Caco-2 (cell line): ENCODE results near the gene S1PR3. TPM values are rescaled to one million over a fixed set of nuclear protein-coding genes. Genes with fewer than 3 reads are reported as not detected.

ENCODE experiments used
- BruUV-seq: library from RNA; stranded (reverse); fragments of 400-500 nt; replicated peaks from 2 replicates; lab custom pipeline; 2021; lab: Mats Ljungman, UMichigan
- CTCF ChIA-PET: fragments of 300-600 bp; sonication (Branson Sonifier 250); formaldehyde crosslinking; loops from one replicate; lab custom pipeline; 2022; ENCODE audit warnings: antibody characterized with exemption; lab: Charles Lee
- POLR2A ChIA-PET: fragments of 300-600 bp; sonication (Branson Sonifier 250); formaldehyde crosslinking; loops from one replicate; lab custom pipeline; 2022; ENCODE audit warnings: antibody characterized with exemption; lab: Charles Lee
- DNase-seq, 2 experiments: peaks; one replicate each; pipeline versions ENCODE4 v3.0.0 to v3.0.0-alpha.2; 2020 to 2022
- H3K27me3 ChIP-seq: replicated peaks from 2 replicates; pipeline ENCODE4 v1.6.0; 2011; ENCODE audit warnings: low read length; ENCODE audit not compliant: control insufficient read depth, insufficient read depth
- H3K36me3 ChIP-seq: 2 replicates; pipeline ENCODE4 v1.5.1; 2011; ENCODE audit warnings: low read length; ENCODE audit not compliant: control insufficient read depth, insufficient read depth
- H3K4me1 ChIP-seq: fragments of 250-450 bp; sonication (Bioruptor Pico); 2 replicates; pipeline ENCODE4 v1.5.1; 2020; ENCODE audit warnings: mild to moderate bottlenecking
- H3K4me3 ChIP-seq: 2 replicates; pipeline ENCODE4 v1.5.1; 2011; ENCODE audit warnings: low read depth, mild to moderate bottlenecking, control low read depth, low read length
- H3K9me3 ChIP-seq: fragments of 250-450 bp; sonication (Bioruptor Pico); 2 replicates; pipeline ENCODE4 v1.5.1; 2020; ENCODE audit warnings: mild to moderate bottlenecking, moderate library complexity
- H3K27ac Mint-ChIP-seq: one replicate; pipeline ENCODE4 v1.8.0; 2022; ENCODE audit warnings: mixed read lengths; ENCODE audit not compliant: unreplicated experiment
- H3K27me3 Mint-ChIP-seq: one replicate; pipeline ENCODE4 v1.8.0; 2022; ENCODE audit warnings: mixed read lengths; ENCODE audit not compliant: insufficient read depth, unreplicated experiment
- H3K36me3 Mint-ChIP-seq: one replicate; pipeline ENCODE4 v1.8.0; 2022; ENCODE audit warnings: mild to moderate bottlenecking, mixed read lengths; ENCODE audit not compliant: insufficient read depth, unreplicated experiment
- H3K4me1 Mint-ChIP-seq: one replicate; pipeline ENCODE4 v1.8.0; 2022; ENCODE audit warnings: low read depth, mixed read lengths; ENCODE audit not compliant: unreplicated experiment
- H3K4me3 Mint-ChIP-seq: one replicate; pipeline ENCODE4 v1.8.0; 2022; ENCODE audit warnings: mild to moderate bottlenecking, moderate library complexity, mixed read lengths; ENCODE audit not compliant: unreplicated experiment
- H3K9me3 Mint-ChIP-seq: one replicate; pipeline ENCODE4 v1.8.0; 2022; ENCODE audit warnings: mixed read lengths; ENCODE audit not compliant: unreplicated experiment
- CTCF ChIP-seq, 2 experiments: fragments of 200-600 bp in 1 of 2; IDR thresholded peaks; 1 replicate in 1 of 2; 2 replicates in 1 of 2; pipeline versions ENCODE4 v1.5.1 to v1.8.0; 2011 to 2022; ENCODE audit warnings: antibody characterized with exemption in 1 of 2, control low read depth in 1 of 2, inconsistent platforms in 1 of 2, low read depth in 1 of 2, low read length in 1 of 2, mild to moderate bottlenecking in 1 of 2, moderate library complexity in 1 of 2; ENCODE audit not compliant: insufficient read depth in 1 of 2, severe bottlenecking in 1 of 2, unreplicated experiment in 1 of 2
- intact Hi-C: fragments of 100-400 bp; cut with micrococcal nuclease; formaldehyde crosslinking; loops from one replicate; pipeline ENCODE4 v1.10.0; 2022; ENCODE audit not compliant: unreplicated experiment
- total RNA-seq: library from RNA; stranded (reverse); gene quantifications from 2 replicates; pipeline ENCODE4 v1.2.3, GENCODE V29; 2022

S1PR3 gene
- total RNA-seq, 1 experiment from 2014 or later = 1.00 TPM

DNA sequence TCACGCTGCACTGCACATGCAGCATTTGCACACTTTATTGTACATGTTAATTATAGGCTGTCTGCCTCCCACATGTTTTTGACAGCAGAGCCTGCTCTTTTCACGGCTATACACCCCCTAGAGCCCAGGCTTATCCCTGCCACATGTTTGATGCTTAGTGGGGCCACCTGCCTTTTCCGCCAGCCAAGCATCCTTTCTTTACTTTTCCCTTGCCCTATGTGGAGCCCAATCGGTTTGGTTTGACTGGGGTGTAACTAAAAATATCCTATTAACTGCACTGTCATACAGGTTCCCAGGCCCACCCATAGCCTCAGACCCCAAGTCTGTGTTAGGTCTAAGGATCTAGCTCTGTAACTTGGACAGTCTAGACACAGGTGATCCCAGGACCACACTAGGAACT, 18.9 kb upstream of the S1PR3 start:
- no peaks in the 10 kb centered on the region for H3K9me3 ChIP-seq
- H3K36me3 ChIP-seq = no peaks in the 10 kb centered on the region
- H3K4me3 ChIP-seq = no peak overlapping the region
- H3K4me1 ChIP-seq = no peaks in the 10 kb centered on the region
- H3K36me3 Mint-ChIP-seq = no peaks in the 10 kb centered on the region
- no TSS peak for BruUV-seq
- CTCF ChIA-PET = no interaction called here
- intact Hi-C loops = no loop called here
- H3K9me3 Mint-ChIP-seq = no peaks in the 10 kb centered on the region
- H3K27me3 Mint-ChIP-seq = no peaks in the 10 kb centered on the region
- POLR2A ChIA-PET = no interaction called here
- no peak for DNase-seq
- no peaks in the 10 kb centered on the region for H3K4me1 Mint-ChIP-seq
- no peak overlapping the region for H3K27ac Mint-ChIP-seq
- no peak overlapping the region for H3K4me3 Mint-ChIP-seq
- H3K27me3 ChIP-seq = no peaks in the 10 kb centered on the region; the same call in 1 of the 2 replicates
- no peak for TF ChIP-seq CTCF (IDR thresholded peaks at IDR 0.05; ENCODE audit: insufficient read depth in 1 of 2, low read depth in 1 of 2, low read length in 1 of 2, severe bottlenecking in 1 of 2, unreplicated experiment in 1 of 2)

DNA sequence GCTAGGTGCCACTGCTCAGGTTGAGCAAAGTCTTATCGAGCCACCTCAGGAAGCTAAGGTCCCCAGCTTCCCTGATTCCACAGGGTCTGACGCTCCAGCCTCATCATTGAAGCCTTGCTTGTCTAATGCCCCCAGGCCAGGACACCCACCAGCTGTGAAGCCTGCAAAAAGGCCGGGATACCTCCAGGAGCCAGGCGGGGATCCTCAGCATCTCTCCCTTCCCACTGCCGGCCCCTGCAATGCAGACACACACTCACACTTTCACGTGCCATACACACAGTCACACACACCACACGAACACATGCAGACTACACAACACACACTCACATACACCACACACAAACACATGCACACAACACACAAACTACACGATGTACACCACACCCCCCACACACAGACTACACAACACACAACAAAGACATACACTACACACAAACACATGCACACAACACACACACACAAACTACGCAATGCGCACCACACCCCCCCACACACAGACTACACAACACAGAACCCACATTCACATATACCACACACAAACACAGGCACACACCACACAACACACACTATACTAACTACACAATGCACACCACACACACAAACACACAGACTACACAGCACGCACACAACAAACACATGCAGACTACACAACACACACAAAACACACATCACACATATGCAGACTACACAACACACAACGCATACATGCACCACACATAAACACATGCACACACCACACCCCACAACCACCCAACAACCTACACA, 17.8 kb upstream of the S1PR3 start:
- no peak for TF ChIP-seq CTCF (IDR thresholded peaks at IDR 0.05; ENCODE audit: insufficient read depth in 1 of 2, low read depth in 1 of 2, low read length in 1 of 2, severe bottlenecking in 1 of 2, unreplicated experiment in 1 of 2)
- intact Hi-C loops = no loop called here
- no peaks in the 10 kb centered on the region for H3K36me3 ChIP-seq
- peak in 1 of 2 experiments; percentile 40 for DNase-seq
- H3K4me3 ChIP-seq = no peak overlapping the region
- ChIA-PET CTCF (no interaction called here), POLR2A (no interaction called here)
- Mint-ChIP-seq H3K27ac (no peak overlapping the region), H3K27me3 (no peaks in the 10 kb centered on the region), H3K4me1 (no peaks in the 10 kb centered on the region), H3K36me3 (no peaks in the 10 kb centered on the region), H3K4me3 (no peak overlapping the region), H3K9me3 (no peaks in the 10 kb centered on the region)
- H3K4me1 ChIP-seq = no peaks in the 10 kb centered on the region
- BruUV-seq = no TSS peak
- H3K27me3 ChIP-seq = no peaks in the 10 kb centered on the region; the same call in 1 of the 2 replicates
- no peaks in the 10 kb centered on the region for H3K9me3 ChIP-seq

GRCh38 chr9:88974641-88975040, 16.6 kb upstream of the S1PR3 start:
- no peaks in the 10 kb centered on the region; the same call in 1 of the 2 replicates for H3K27me3 ChIP-seq
- Mint-ChIP-seq H3K27ac (no peak overlapping the region), H3K4me1 (no peaks in the 10 kb centered on the region), H3K4me3 (no peak overlapping the region), H3K36me3 (no peaks in the 10 kb centered on the region), H3K27me3 (no peaks in the 10 kb centered on the region), H3K9me3 (no peaks in the 10 kb centered on the region)
- intact Hi-C loops = no loop called here
- H3K9me3 ChIP-seq = no peaks in the 10 kb centered on the region
- DNase-seq = no peak
- H3K36me3 ChIP-seq = no peaks in the 10 kb centered on the region
- POLR2A ChIA-PET = no interaction called here
- no peak for TF ChIP-seq CTCF (IDR thresholded peaks at IDR 0.05; ENCODE audit: insufficient read depth in 1 of 2, low read depth in 1 of 2, low read length in 1 of 2, severe bottlenecking in 1 of 2, unreplicated experiment in 1 of 2)
- no peak overlapping the region for H3K4me3 ChIP-seq
- H3K4me1 ChIP-seq = no peaks in the 10 kb centered on the region
- BruUV-seq = no TSS peak
- CTCF ChIA-PET = no interaction called here
